ENCODE measurements around the gene STARD13. TPM values are rescaled to one million over a fixed set of nuclear protein-coding genes. Genes with fewer than 3 reads are reported as not detected.

Gene STARD13
- polyA plus RNA-seq, 1 donor (not counting 4 experiments of a cell fraction or from before 2014, with no cell fraction given) = 11.9 TPM

- H2AFZ ChIP-seq (ENCODE audit: control insufficient read depth, low read length) = no peak overlapping the region
- H3K79me2 ChIP-seq (ENCODE audit: control insufficient read depth, insufficient read depth, low read length) = peaks cover 4% of the 10 kb centered on the region
- no peak overlapping the region for H3K9ac ChIP-seq (ENCODE audit: control insufficient read depth, extremely low read depth, insufficient read depth, low read length)
- peak; percentile 84 for FAIRE-seq
- dilution Hi-C loops (cut with MboI; ENCODE audit: extremely low pct_ligation_motif_present, low sequenced_read_pairs) = no loop called here
- peak overlapping the region; percentile 30 for H3K27ac ChIP-seq (ENCODE audit: control insufficient read depth, insufficient read depth, low read length)
- H3K4me2 ChIP-seq (ENCODE audit: control insufficient read depth, extremely low read depth, insufficient read depth, low read depth, low read length) = peak overlapping the region; percentile 63
- no peaks in the 10 kb centered on the region for H3K27me3 ChIP-seq (ENCODE audit: control insufficient read depth, extremely low read depth, insufficient read depth, low read length)
- peaks cover 1 to 4% of the 10 kb centered on the region in 2 experiments for H3K36me3 ChIP-seq (ENCODE audit: control insufficient read depth in 2 of 2, extremely low read depth in 1 of 2, insufficient read depth in 2 of 2, low read length in 2 of 2)
- no peaks in the 10 kb centered on the region for H3K9me1 ChIP-seq (ENCODE audit: control insufficient read depth, extremely low read depth, insufficient read depth, low read length)
- H4K20me1 ChIP-seq (ENCODE audit: control insufficient read depth, extremely low read depth, insufficient read depth, low read length) = no peaks in the 10 kb centered on the region
- TF ChIP-seq EZH2 (IDR thresholded peaks at IDR 0.05; ENCODE audit: low read length) (no peak), CTCF (optimal IDR thresholded peaks at IDR 0.05 in 1 of 3, IDR thresholded peaks at IDR 0.05 in 1 of 3, conservative IDR thresholded peaks at IDR 0.05 in 1 of 3; ENCODE audit: extremely low read depth in 1 of 3, insufficient read depth in 2 of 3, low read length in 3 of 3) (no peak)
- peak overlapping the region in 1 of 3 experiments; percentile 5 for H3K4me3 ChIP-seq (ENCODE audit: control insufficient read depth in 2 of 3, extremely low read depth in 1 of 3, insufficient read depth in 2 of 3, low read depth in 1 of 3, low read length in 3 of 3)
- DNase-seq (ENCODE audit: low read depth, low spot score) = no peak
- peaks cover 43% of the 10 kb centered on the region for H3K4me1 ChIP-seq (ENCODE audit: control insufficient read depth, extremely low read depth, insufficient read depth, low read length)
- peaks cover 5% of the 10 kb centered on the region for H3K9me3 ChIP-seq (ENCODE audit: control insufficient read depth, low read depth, low read length)
Observed at GRCh38 chr13:33236021-33236420, 49.5 kb downstream of the STARD13 start.

- Histone ChIP-seq H3K9me1 (ENCODE audit: control insufficient read depth, extremely low read depth, insufficient read depth, low read length) (no peaks in the 10 kb centered on the region), H2AFZ (ENCODE audit: control insufficient read depth, low read length) (no peak overlapping the region), H3K9ac (ENCODE audit: control insufficient read depth, extremely low read depth, insufficient read depth, low read length) (no peak overlapping the region), H3K27ac (ENCODE audit: control insufficient read depth, insufficient read depth, low read length) (peak overlapping the region; percentile 30), H3K79me2 (ENCODE audit: control insufficient read depth, insufficient read depth, low read length) (peaks cover 4% of the 10 kb centered on the region), H3K9me3 (ENCODE audit: control insufficient read depth, low read depth, low read length) (peaks cover 5% of the 10 kb centered on the region), H3K4me3 (ENCODE audit: control insufficient read depth in 2 of 3, extremely low read depth in 1 of 3, insufficient read depth in 2 of 3, low read depth in 1 of 3, low read length in 3 of 3) (no peak overlapping the region), H3K4me1 (ENCODE audit: control insufficient read depth, extremely low read depth, insufficient read depth, low read length) (peaks cover 47% of the 10 kb centered on the region), H3K4me2 (ENCODE audit: control insufficient read depth, extremely low read depth, insufficient read depth, low read depth, low read length) (peak overlapping the region; percentile 63), H3K27me3 (ENCODE audit: control insufficient read depth, extremely low read depth, insufficient read depth, low read length) (no peaks in the 10 kb centered on the region), H4K20me1 (ENCODE audit: control insufficient read depth, extremely low read depth, insufficient read depth, low read length) (no peaks in the 10 kb centered on the region), H3K36me3 (ENCODE audit: control insufficient read depth in 2 of 2, extremely low read depth in 1 of 2, insufficient read depth in 2 of 2, low read length in 2 of 2) (peaks cover 1 to 4% of the 10 kb centered on the region in 2 experiments)
- TF ChIP-seq EZH2 (IDR thresholded peaks at IDR 0.05; ENCODE audit: low read length) (no peak), CTCF (optimal IDR thresholded peaks at IDR 0.05 in 1 of 3, IDR thresholded peaks at IDR 0.05 in 1 of 3, conservative IDR thresholded peaks at IDR 0.05 in 1 of 3; ENCODE audit: extremely low read depth in 1 of 3, insufficient read depth in 2 of 3, low read length in 3 of 3) (no peak)
- dilution Hi-C loops (cut with MboI; ENCODE audit: extremely low pct_ligation_motif_present, low sequenced_read_pairs) = no loop called here
- FAIRE-seq = peak; percentile 66
- no peak for DNase-seq (ENCODE audit: low read depth, low spot score)
Observed at GRCh38 chr13:33235564-33235963, 50.0 kb downstream of the STARD13 start.
